ENCODE results near the gene R3HDM4.

GRCh38 chr19:953445-954271, 40.6 kb upstream of the R3HDM4 start:
- TF ChIP-seq CTCF (IDR thresholded peaks at IDR 0.05; ENCODE audit: insufficient read depth, low read length, poor library complexity, severe bottlenecking) (no peak), EZH2phosphoT487 (conservative IDR thresholded peaks at IDR 0.05; ENCODE audit: low read length) (no peak)
